Epithelial cell of proximal tubule (primary cell): ENCODE results near the gene CAPN10. TPM values are rescaled to one million over a fixed set of nuclear protein-coding genes. Genes with fewer than 3 reads are reported as not detected.

Experiments used
- DNase-seq: peaks from one replicate; pipeline ENCODE4 v3.0.0-alpha.2; 2011; ENCODE audit warnings: low read depth
- H3K4me3 ChIP-seq: 2 replicates; pipeline ENCODE4 v1.5.1; 2011; ENCODE audit warnings: low read depth, mild to moderate bottlenecking, low read length
- total RNA-seq: library from RNA; depleted of rRNA; stranded (reverse); fragments of >200 nt; gene quantifications from 2 replicates; pipeline ENCODE4 v1.2.3, GENCODE V29; 2015
- TF ChIP-seq, protein P1 (sequence below): conservative IDR thresholded peaks from 2 replicates; pipeline ENCODE4 v1.5.1; 2012; ENCODE audit warnings: low read depth, mild to moderate bottlenecking, low read length

Gene CAPN10
- total RNA-seq, 1 donor from 2014 or later: 31.9 TPM

DNA sequence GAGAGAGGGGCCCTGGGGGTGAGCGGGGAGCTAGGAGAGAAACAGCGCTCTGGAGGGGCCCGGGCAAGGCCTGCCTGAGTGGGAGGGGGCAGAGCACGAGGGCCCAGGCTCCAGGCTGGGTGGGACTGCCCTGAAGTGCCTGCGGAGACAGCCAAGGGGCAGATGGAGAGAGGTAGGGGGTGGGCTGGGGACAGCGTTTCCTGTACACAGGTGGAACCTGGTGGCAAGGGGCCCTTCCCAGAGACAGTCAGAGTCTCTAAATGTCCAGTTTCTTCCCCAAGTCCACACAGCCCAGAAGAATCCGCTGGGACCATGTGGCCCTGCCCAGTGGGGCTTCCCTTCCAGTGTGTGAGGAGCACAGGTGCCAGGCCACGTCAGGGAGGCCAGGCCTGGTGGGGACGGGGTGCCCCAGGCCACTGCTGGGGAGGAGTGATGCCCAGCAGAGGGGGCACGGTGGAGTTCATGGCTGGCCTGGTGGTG, 37.0 kb downstream of the CAPN10 start:
- no peak overlapping the region for H3K4me3 ChIP-seq
- TF ChIP-seq, protein P1, sequence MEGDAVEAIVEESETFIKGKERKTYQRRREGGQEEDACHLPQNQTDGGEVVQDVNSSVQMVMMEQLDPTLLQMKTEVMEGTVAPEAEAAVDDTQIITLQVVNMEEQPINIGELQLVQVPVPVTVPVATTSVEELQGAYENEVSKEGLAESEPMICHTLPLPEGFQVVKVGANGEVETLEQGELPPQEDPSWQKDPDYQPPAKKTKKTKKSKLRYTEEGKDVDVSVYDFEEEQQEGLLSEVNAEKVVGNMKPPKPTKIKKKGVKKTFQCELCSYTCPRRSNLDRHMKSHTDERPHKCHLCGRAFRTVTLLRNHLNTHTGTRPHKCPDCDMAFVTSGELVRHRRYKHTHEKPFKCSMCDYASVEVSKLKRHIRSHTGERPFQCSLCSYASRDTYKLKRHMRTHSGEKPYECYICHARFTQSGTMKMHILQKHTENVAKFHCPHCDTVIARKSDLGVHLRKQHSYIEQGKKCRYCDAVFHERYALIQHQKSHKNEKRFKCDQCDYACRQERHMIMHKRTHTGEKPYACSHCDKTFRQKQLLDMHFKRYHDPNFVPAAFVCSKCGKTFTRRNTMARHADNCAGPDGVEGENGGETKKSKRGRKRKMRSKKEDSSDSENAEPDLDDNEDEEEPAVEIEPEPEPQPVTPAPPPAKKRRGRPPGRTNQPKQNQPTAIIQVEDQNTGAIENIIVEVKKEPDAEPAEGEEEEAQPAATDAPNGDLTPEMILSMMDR: no peak

DNA sequence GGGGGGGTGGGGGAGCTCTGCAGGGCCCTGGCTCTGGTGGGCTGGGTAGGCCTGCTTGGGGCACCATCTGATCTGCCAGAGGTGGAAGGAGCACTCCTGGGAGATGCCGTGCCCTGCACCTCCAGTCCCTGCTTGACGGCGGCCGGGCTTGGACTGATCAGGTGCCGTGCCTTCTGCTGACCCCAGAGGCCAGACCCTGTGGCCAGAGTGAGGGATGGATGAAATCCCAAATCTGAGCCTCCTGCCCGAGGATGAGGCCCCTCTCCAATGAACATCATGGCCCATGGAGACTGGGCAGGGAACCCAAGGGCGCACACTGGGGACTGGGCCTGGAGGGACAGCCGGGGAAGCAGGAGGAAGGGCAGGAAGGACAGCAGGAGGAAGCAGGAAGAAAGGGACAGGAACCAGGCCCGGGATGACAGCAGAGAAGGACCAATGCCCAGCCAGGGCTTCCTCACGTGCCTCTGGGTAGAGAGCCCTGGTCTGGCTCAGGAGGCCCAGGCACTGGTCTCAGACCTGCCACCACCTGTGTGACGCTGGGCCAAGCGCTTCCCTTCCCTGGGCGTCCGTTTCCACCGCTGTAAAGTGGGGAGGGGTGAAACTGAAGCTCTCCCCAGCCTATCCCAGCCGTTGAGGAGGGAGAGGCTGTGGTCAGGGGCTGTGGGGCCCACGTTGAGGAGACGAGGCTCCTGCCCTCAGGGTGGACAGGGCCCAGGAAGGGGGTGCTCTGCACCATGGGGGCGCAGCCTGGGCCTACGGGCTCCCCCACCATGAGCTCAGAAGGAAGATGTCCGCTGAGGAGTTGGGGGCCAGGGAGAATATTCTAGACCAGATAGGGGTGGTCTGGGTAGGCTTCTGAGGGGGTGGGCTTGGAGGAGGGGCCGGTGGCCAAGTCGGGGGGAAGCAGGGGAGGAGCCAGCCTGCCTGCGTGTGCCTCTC, 37.7 kb downstream of the CAPN10 start:
- DNase-seq: no peak
- TF ChIP-seq, protein P1: no peak
- H3K4me3 ChIP-seq: no peak overlapping the region

More for the DNA sequence above, 37.0 kb downstream of the CAPN10 start:
- no peak for DNase-seq

DNA sequence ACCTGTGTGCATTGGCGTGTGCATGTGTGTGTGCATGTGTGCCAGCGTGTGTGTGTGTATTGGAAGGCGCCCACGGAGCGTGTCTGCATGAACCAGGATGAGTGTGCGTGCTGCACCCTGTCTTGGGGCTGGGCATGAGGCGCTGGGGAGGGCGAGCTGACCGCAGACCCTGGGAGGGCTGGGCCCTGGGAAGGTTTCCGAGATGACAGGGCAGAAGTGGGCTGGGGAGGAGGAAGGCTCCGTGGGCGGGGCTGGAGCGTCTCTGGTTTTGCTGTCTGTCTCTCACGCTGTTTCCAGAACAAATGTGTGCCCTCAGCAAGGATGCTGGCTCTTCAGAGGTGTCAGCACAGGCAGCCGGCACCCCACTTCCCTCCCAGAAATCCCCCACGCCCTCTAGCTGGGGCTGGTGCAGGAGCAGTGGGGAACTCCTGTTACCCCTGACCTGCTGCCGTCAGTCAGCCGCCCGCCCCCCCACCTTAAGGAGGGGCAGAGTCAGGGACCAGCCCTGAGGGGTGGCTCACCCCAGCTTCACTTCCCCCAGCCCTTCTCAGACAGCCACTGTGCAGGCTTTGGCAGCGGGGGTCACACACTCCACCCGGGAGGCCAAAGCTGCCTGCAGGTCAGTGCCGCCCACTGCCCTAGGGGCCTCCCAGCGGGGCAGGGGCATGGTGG, 38.6 kb downstream of the CAPN10 start, which contains the start of gene GPR35:
GPR35 (plus strand) TSS at position 531 of the 672 bp plus-strand sequence. CDS start 4,473 bp downstream, outside the sequence.
- no peak within 1 kb of the TSS for H3K4me3 ChIP-seq
- TF ChIP-seq, protein P1: no peak
- no peak for DNase-seq

DNA sequence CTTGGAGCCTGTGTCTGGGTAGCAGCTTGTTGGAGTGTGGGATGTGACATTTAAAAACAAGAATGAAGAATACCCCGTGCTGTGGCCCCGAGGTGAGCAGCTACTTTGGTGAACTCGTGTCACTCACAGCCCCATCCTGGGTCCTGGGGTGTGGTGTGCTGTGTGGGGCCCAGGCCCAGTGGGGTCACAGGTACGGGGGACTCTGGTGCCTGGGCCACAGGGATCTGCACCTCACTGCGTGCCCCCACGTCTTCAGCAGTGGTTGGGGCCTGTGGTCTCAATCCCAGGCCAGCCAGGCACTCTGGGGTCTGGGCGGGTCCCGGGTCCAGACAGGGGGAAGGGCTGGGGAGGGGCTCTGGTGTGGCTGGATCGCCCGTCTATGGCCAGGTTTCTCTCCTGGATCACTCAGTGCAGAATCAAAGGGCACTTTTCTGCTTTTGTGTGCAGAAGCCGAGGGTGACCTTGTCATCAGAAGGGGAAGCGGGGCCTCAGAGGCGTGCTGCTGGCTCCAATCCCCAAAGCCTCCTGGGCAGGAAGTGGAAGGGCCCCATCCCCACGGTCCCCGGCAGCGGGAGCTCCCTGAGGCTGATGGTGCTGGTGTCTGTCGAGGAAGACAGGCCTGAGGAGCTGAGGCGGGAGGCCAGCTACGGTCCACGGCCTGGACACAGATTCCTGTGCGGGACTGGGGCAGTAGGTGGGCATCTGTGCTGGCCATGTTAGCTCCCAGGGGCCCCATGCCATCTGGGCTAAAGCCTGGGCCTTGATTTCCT, 40.2 kb downstream of the CAPN10 start:
- H3K4me3 ChIP-seq: no peak overlapping the region
- TF ChIP-seq, protein P1: no peak
- DNase-seq: no peak

DNA sequence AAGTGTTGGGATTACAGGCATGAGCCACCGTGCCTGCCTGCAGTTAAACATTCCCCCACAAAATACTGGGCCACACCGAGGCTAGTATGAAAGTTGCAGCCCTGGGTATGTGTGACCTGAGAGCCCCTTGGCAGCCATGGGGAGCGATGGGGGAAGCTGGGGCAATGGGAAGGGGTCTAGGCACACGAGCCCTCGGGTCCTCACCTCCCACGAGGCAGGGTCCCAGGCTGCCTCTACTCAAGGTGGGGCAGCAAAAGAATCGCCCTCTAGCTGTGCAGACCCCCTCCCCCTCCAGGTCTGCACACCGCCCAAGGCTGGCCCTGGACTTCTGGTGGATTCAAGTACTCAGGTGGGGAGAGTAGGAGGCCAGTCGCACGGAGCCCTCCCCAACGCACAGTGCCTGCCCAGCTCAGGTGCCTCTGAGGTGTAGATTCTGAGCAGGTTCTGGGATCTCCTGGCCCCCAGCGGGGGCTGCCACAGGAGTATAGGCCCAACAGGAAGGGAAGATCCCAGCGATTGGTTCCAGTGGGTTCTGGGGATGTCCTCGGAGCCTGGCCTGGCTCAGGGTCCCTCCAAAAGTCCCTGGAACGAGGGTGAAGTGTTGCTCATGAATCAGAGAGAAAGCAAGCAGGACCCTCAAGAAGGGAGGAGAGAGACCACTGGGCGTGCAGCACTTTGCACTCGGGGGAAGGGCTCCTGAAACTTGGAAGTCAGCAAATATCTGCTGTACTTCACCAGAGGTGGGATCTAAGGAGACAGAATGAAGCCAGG, 41.4 kb downstream of the CAPN10 start:
- TF ChIP-seq, protein P1: no peak
- DNase-seq: no peak
- no peak overlapping the region for H3K4me3 ChIP-seq

DNA sequence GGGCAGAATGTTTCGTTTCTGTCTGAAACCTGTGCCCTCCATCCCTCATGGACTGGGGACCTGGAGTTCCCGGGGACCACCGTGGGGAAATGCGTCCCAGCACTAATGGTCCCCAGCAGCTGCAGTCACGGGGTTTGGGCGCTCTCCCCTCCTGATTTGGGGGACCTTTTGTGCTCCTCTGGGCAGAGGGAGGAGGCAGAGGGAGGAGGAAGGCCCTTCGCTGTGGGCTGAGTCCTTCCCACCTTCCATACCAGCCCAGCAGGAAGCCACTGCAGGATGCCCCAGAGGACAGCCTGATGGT, 41.9 kb downstream of the CAPN10 start:
- DNase-seq: no peak
- H3K4me3 ChIP-seq: no peak overlapping the region
- TF ChIP-seq, protein P1: no peak
